SHP77 treated with DMSO at 0.1 percent for 48 hours (cell line): ENCODE measurements around the gene CABP5.

Source experiments
- DNase-seq: peaks from one replicate; lab custom pipeline; 2025; lab: John Stamatoyannopoulos, UW

Gene CABP5

GRCh38 chr19:48030073-48030472, 13.8 kb downstream of the CABP5 start:
- no peak for DNase-seq

- DNase-seq, result no peak
Measured at GRCh38 chr19:48029431-48029830, 14.4 kb downstream of the CABP5 start.

- no peak for DNase-seq
Measured at GRCh38 chr19:48025480-48025879, 18.4 kb downstream of the CABP5 start.

GRCh38 chr19:48023518-48023917, 20.4 kb downstream of the CABP5 start:
- no peak for DNase-seq

- no peak for DNase-seq
Measured at GRCh38 chr19:48023011-48023410, 20.9 kb downstream of the CABP5 start.

GRCh38 chr19:48020686-48021085, 23.2 kb downstream of the CABP5 start:
- DNase-seq, result no peak

- DNase-seq, result no peak
Measured at GRCh38 chr19:48010932-48011758, 32.7 kb downstream of the CABP5 start.

GRCh38 chr19:48006762-48007161, 37.1 kb downstream of the CABP5 start:
- no peak for DNase-seq

- no peak for DNase-seq
Measured at GRCh38 chr19:48004236-48004635, 39.6 kb downstream of the CABP5 start.

- no peak for DNase-seq
Measured at GRCh38 chr19:48000846-48001245, 43.0 kb downstream of the CABP5 start.

- DNase-seq, result no peak
Measured at GRCh38 chr19:47998800-47999199, 45.1 kb downstream of the CABP5 start.

- DNase-seq, result no peak
Measured at GRCh38 chr19:47996230-47996727, 47.6 kb downstream of the CABP5 start.

GRCh38 chr19:47994209-47994802, 49.6 kb downstream of the CABP5 start, which contains the start of gene ELSPBP1:
Gene ELSPBP1, plus strand, starts transcription at chr19:47994632. Its CDS starts 14,036 bp downstream, at chr19:48008668.
- no peak for DNase-seq

- no peak for DNase-seq
Measured at GRCh38 chr19:47992070-47992469, 51.8 kb downstream of the CABP5 start, which contains the start of gene BSPH1. Gene BSPH1, minus strand, starts transcription at chr19:47992170. Its CDS starts 89 bp downstream, at chr19:47992081.

- no peak for DNase-seq
Measured at GRCh38 chr19:47991191-47991808, 52.6 kb downstream of the CABP5 start.
